Coronary artery (tissue), 2 donors: Measurements from ENCODE around the gene MCC.

Experiments used
- DNase-seq: peaks from one replicate; pipeline ENCODE4 v3.0.0-alpha.2; 2017; ENCODE audit warnings: low spot score
- H3K27ac ChIP-seq, 2 donors: fragments of 200-600 bp; sonication (generic); one replicate each; pipeline ENCODE4 v1.5.1; 2016 to 2019
- H3K4me3 ChIP-seq: fragments of 200-600 bp; sonication (generic); 2 replicates; pipeline ENCODE4 v1.5.1; 2016; ENCODE audit warnings: mild to moderate bottlenecking, moderate library complexity
- TF ChIP-seq, protein P1 (sequence below): fragments of 200-600 bp; sonication (generic); IDR thresholded peaks from one replicate; pipeline ENCODE4 v1.5.1; 2019; ENCODE audit warnings: antibody characterized with exemption

MCC gene

DNA sequence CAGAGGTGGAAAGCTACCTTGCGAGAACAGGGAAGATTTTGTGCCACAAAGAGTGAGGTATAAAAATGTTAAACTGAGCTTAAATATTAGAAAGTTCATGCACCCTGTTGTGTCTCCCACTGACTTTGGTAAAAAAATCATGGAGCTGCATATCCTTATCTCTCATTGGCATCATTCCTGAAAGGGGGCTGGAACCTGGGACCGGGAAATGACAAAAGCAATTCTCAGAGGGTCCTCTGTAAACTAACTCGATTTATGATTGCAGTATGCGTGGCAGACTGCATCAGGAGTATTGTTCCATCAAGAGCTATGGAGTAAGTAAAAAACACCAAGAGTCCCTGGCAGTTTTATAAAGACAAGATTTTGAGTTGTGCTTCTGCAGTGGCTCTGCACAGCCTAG, 362.9 kb downstream of the MCC start:
- H3K4me3 ChIP-seq = no peak overlapping the region
- no peak for DNase-seq
- no peak overlapping the region for H3K27ac ChIP-seq
- TF ChIP-seq, protein P1, sequence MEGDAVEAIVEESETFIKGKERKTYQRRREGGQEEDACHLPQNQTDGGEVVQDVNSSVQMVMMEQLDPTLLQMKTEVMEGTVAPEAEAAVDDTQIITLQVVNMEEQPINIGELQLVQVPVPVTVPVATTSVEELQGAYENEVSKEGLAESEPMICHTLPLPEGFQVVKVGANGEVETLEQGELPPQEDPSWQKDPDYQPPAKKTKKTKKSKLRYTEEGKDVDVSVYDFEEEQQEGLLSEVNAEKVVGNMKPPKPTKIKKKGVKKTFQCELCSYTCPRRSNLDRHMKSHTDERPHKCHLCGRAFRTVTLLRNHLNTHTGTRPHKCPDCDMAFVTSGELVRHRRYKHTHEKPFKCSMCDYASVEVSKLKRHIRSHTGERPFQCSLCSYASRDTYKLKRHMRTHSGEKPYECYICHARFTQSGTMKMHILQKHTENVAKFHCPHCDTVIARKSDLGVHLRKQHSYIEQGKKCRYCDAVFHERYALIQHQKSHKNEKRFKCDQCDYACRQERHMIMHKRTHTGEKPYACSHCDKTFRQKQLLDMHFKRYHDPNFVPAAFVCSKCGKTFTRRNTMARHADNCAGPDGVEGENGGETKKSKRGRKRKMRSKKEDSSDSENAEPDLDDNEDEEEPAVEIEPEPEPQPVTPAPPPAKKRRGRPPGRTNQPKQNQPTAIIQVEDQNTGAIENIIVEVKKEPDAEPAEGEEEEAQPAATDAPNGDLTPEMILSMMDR = no peak

DNA sequence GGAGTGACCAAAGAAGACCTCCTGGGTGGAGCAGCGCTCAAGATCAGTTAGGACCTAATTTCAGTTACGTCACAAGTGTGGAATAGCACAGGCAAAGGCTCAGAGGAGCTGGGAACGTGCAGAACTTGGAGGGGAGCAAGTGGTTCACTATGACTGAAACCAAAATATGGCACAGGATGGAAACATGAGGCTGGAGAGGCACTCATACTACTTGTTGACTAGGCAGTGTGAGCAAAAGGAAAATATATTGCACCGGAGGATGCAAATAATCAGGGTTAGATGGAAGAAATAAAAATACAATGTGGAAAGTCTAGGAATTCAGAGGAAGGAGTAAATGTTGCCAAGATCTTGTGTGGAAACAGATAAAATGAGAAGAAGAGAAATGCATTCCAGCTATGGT, 363.3 kb downstream of the MCC start:
- Histone ChIP-seq H3K27ac (no peak overlapping the region), H3K4me3 (no peak overlapping the region)
- no peak for DNase-seq
- TF ChIP-seq, protein P1 = no peak

- DNase-seq = no peak
- Histone ChIP-seq H3K4me3 (no peak overlapping the region), H3K27ac (no peak overlapping the region)
- TF ChIP-seq, protein P1 = no peak
Observed at GRCh38 chr5:113124265-113124664, 364.0 kb downstream of the MCC start.

DNA sequence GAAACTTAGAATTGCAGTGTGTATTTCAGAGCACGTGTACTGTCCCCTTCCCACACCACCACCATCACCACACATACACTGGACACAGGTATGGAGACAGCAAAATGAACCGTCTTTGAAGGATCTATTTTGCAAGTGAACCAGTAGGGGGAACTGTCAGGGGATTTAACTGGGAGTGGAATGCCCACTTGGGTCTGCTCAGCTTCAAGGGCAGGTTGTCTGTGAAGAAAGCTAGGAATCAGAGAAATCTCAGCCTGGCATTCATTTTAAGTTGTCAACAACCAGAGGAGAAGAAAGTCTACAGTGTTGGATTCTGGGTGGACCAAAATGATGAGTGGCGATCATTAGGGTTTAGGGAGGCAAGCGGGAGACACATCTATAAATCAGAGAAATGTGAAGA, 364.6 kb downstream of the MCC start:
- no peak for DNase-seq
- no peak overlapping the region for H3K27ac ChIP-seq

DNA sequence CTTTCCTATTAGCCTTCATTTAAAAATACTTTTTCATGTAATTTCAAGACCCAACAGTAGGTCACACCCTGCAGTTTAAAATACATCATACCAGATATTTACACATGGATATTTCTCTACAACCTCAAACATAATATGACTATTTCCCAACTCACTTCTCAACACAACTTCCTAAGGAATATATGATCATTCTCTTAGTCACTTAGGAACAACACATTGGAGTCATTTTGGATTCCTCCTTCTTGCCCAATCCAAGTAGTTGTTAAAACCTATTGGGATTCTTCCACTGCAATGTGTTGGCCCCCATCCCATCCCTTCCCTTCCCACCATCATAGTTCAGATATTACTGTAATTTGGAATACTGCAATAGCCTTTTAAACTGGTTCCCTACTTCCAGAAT, 366.2 kb downstream of the MCC start:
- DNase-seq = no peak
- TF ChIP-seq, protein P1 = no peak
- H3K4me3 ChIP-seq = no peak overlapping the region
- H3K27ac ChIP-seq = peak overlapping the region in 1 of 2 donors; percentile 20

More for the DNA sequence above, 364.6 kb downstream of the MCC start:
- TF ChIP-seq, protein P1 = no peak
- no peak overlapping the region for H3K4me3 ChIP-seq

DNA sequence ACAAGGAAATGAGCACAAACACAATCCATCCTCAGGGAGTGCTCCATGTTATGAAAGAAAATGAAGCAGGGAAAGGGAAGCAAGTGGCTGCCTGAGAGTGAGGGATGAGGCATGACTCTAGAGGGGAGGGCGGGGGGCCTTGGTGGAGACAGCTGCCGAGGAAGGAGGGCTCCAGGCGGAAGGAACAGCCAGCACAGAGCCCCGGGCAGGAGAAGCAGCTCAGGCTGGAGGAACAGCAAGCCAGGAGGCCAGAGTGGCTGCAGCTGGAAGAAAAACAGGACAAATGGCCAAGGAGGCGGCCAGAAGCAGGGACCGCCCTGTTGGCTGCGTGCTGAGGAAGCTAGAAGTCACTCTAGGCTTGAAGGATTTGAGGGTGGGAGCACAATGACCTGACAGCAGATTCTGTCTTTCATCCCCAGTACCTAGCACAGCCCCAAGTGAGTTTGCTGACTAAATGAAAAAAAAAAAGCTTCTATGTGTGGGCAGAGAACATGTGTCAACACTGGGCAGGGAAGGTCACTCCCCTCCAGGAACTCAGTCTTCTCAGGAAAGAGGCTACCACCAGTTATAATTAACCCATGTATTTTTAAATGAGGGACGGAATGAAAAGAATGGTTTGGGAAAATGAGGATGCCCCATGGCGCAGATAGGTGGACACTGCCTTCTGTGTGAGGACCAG, 368.9 kb downstream of the MCC start:
- TF ChIP-seq, protein P1 = no peak
- no peak for DNase-seq
- H3K27ac ChIP-seq = peak overlapping the region in 1 of 2 donors; percentile 38
- no peak overlapping the region for H3K4me3 ChIP-seq

GRCh38 chr5:113118765-113119164, 369.5 kb downstream of the MCC start:
- peak overlapping the region in 1 of 2 donors; percentile 38 for H3K27ac ChIP-seq

More at GRCh38 chr5:113118765-113119164, 369.5 kb downstream of the MCC start:
- no peak overlapping the region for H3K4me3 ChIP-seq
- no peak for DNase-seq
- TF ChIP-seq, protein P1 = no peak
